Sigmoid colon (tissue), 4 donors: ENCODE results near the gene MAGI2.

Experiments used
- POLR2AphosphoS5 ChIP-seq, 4 donors: sonication (generic); formaldehyde crosslinking; IDR thresholded peaks; one replicate each; pipeline ENCODE4 v1.6.1; 2017; ENCODE audit warnings: antibody characterized with exemption in 4 of 4
- TF ChIP-seq, protein P1 (sequence below), 4 experiments: fragments of 450-650 bp in 3 of 4; fragments of 200-600 bp in 1 of 4; IDR thresholded peaks; one replicate each; pipeline ENCODE4 v1.5.1; 2016 to 2019; ENCODE audit warnings: antibody characterized with exemption in 4 of 4, mild to moderate bottlenecking in 3 of 4, moderate library complexity in 2 of 4

DNA sequence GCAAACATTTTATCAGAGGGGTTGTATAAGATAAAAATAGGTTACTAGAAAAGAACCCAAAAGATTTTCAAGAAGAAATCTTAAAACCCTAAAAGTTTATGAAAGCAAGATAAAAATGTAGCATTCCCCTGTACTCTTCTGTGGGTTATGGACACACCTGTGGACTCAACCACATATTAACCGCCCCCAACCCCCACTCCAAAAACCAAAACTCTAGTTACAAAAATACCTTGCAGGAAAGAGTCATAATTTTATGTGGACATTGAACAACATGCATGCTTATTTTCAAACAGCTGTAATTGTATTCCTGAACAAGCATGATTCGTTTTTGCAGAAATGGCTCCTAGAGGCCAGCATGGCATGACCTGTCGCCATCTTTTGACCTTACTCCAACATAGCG is 1188.0 kb downstream of the MAGI2 start:
- TF ChIP-seq, protein P1, sequence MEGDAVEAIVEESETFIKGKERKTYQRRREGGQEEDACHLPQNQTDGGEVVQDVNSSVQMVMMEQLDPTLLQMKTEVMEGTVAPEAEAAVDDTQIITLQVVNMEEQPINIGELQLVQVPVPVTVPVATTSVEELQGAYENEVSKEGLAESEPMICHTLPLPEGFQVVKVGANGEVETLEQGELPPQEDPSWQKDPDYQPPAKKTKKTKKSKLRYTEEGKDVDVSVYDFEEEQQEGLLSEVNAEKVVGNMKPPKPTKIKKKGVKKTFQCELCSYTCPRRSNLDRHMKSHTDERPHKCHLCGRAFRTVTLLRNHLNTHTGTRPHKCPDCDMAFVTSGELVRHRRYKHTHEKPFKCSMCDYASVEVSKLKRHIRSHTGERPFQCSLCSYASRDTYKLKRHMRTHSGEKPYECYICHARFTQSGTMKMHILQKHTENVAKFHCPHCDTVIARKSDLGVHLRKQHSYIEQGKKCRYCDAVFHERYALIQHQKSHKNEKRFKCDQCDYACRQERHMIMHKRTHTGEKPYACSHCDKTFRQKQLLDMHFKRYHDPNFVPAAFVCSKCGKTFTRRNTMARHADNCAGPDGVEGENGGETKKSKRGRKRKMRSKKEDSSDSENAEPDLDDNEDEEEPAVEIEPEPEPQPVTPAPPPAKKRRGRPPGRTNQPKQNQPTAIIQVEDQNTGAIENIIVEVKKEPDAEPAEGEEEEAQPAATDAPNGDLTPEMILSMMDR (IDR thresholded peaks at IDR 0.05) = no peak
- no peak for TF ChIP-seq POLR2AphosphoS5 (IDR thresholded peaks at IDR 0.05)
